CD14-positive monocyte (primary cell): ENCODE data around the gene CAMTA1. TPM values are rescaled to one million over a fixed set of nuclear protein-coding genes. Genes with fewer than 3 reads are reported as not detected.

Experiments used
- DNase-seq, 3 donors: peaks; one replicate each; pipeline ENCODE4 v3.0.0-alpha.2; 2011 to 2022
- H2AFZ ChIP-seq: 2 replicates; pipeline ENCODE4 v1.6.0; 2012; ENCODE audit warnings: mild to moderate bottlenecking, low read depth, low read length, inconsistent platforms; ENCODE audit not compliant: insufficient read depth, poor library complexity, severe bottlenecking
- H3K27ac ChIP-seq, 2 donors: 1 replicate in 1 of 2; 2 replicates in 1 of 2; pipeline ENCODE4 v1.5.1; 2012 to 2013; ENCODE audit warnings: low read length in 2 of 2, control low read depth in 1 of 2, inconsistent platforms in 1 of 2, low read depth in 1 of 2, mild to moderate bottlenecking in 1 of 2
- H3K27me3 ChIP-seq, 2 donors: one replicate each; pipeline versions ENCODE4 v1.6.0 to v1.6.1; 2011 to 2013; ENCODE audit warnings: low read length in 2 of 2; ENCODE audit not compliant: control insufficient read depth in 2 of 2, insufficient read depth in 2 of 2
- H3K36me3 ChIP-seq, 2 donors: replicated peaks in 1 of 2; 1 replicate in 1 of 2; 2 replicates in 1 of 2; pipeline versions ENCODE4 v1.5.1 to v1.6.1; 2012 to 2013; ENCODE audit warnings: low read length in 2 of 2, control low read depth in 1 of 2, inconsistent platforms in 1 of 2, mild to moderate bottlenecking in 1 of 2; ENCODE audit not compliant: insufficient read depth in 2 of 2, control insufficient read depth in 1 of 2
- H3K4me1 ChIP-seq, 2 donors: 1 replicate in 1 of 2; 2 replicates in 1 of 2; pipeline versions ENCODE4 v1.5.1 to v1.6.1; 2012 to 2013; ENCODE audit warnings: low read length in 2 of 2, control low read depth in 1 of 2, inconsistent platforms in 1 of 2, mild to moderate bottlenecking in 1 of 2, moderate library complexity in 1 of 2; ENCODE audit not compliant: insufficient read depth in 2 of 2, control insufficient read depth in 1 of 2
- H3K4me2 ChIP-seq: replicated peaks from 2 replicates; pipeline ENCODE3; 2012; ENCODE audit warnings: low read length, moderate library complexity, mild to moderate bottlenecking; ENCODE audit not compliant: poor library complexity, severe bottlenecking; ENCODE audit errors: extremely low read depth
- H3K4me3 ChIP-seq, 3 experiments: fragments of 200-600 bp in 1 of 3; sonication (generic) in 1 of 3; replicated peaks in 1 of 3; 1 replicate in 2 of 3; 2 replicates in 1 of 3; pipeline ENCODE4 v1.5.1; 2011 to 2013; ENCODE audit warnings: low read length in 3 of 3, mild to moderate bottlenecking in 3 of 3, control low read depth in 2 of 3, low read depth in 2 of 3, inconsistent platforms in 1 of 3, moderate library complexity in 1 of 3
- H3K79me2 ChIP-seq: 2 replicates; pipeline ENCODE4 v1.6.0; 2012; ENCODE audit warnings: mild to moderate bottlenecking, control low read depth, inconsistent platforms, low read length, moderate library complexity; ENCODE audit not compliant: insufficient read depth
- H3K9ac ChIP-seq: 2 replicates; pipeline ENCODE4 v1.6.0; 2017; ENCODE audit warnings: low read length, mild to moderate bottlenecking; ENCODE audit not compliant: insufficient read depth, poor library complexity, severe bottlenecking
- H3K9me3 ChIP-seq, 2 donors: replicated peaks in 1 of 2; 1 replicate in 1 of 2; 2 replicates in 1 of 2; pipeline versions ENCODE4 v1.5.1 to v1.6.1; 2012 to 2013; ENCODE audit warnings: low read length in 2 of 2, control low read depth in 1 of 2; ENCODE audit not compliant: control insufficient read depth in 1 of 2, insufficient read depth in 1 of 2
- H4K20me1 ChIP-seq: 2 replicates; pipeline ENCODE4 v1.6.0; 2012; ENCODE audit warnings: mild to moderate bottlenecking, low read length, control low read depth, moderate library complexity; ENCODE audit not compliant: insufficient read depth
- H3K27ac Mint-ChIP-seq, 7 donors: one replicate each; pipeline ENCODE4 v1.8.0; 2020; ENCODE audit warnings: mild to moderate bottlenecking in 7 of 7, mixed read lengths in 7 of 7, moderate library complexity in 6 of 7, inconsistent platforms in 2 of 7
- H3K27me3 Mint-ChIP-seq, 3 donors: one replicate each; pipeline ENCODE4 v1.8.0; 2021 to 2022; ENCODE audit warnings: low read depth in 3 of 3, mild to moderate bottlenecking in 3 of 3, mixed read lengths in 3 of 3, moderate library complexity in 3 of 3, inconsistent platforms in 1 of 3
- H3K36me3 Mint-ChIP-seq, 2 donors: one replicate each; pipeline ENCODE4 v1.8.0; 2020; ENCODE audit warnings: mixed read lengths in 2 of 2, inconsistent platforms in 1 of 2, mild to moderate bottlenecking in 1 of 2
- H3K4me1 Mint-ChIP-seq: one replicate; pipeline ENCODE4 v1.8.0; 2020; ENCODE audit warnings: mild to moderate bottlenecking, mixed read lengths
- H3K4me3 Mint-ChIP-seq, 2 donors: one replicate each; pipeline ENCODE4 v1.8.0; 2020; ENCODE audit warnings: mild to moderate bottlenecking in 2 of 2, mixed read lengths in 2 of 2, moderate library complexity in 1 of 2
- H3K9me3 Mint-ChIP-seq, 7 donors: one replicate each; pipeline ENCODE4 v1.8.0; 2020 to 2022; ENCODE audit warnings: mixed read lengths in 7 of 7, mild to moderate bottlenecking in 6 of 7, moderate library complexity in 6 of 7, inconsistent platforms in 2 of 7
- WGBS: methylation state at CpG from one replicate; pipeline ENCODE4 v1.1.5; 2013; ENCODE audit warnings: missing lambda C conversion rate; ENCODE audit not compliant: insufficient coverage; 5-methylcytosine and 5-hydroxymethylcytosine counted together
- intact Hi-C, 2 donors: fragments of 100-400 bp; cut with micrococcal nuclease; formaldehyde crosslinking; loops; one replicate each; pipeline versions ENCODE4 v1.15.0 to v1.15.1; 2023
- polyA plus RNA-seq, 3 donors: library from polyadenylated mRNA; depleted of rRNA in 1 of 3; unstranded in 2 of 3; stranded (reverse) in 1 of 3; fragments of 300-500 nt in 2 of 3; fragments of >200 nt in 1 of 3; fragmentation: Illumina TruSeq in 2 of 3; gene quantifications; 1 replicate in 2 of 3; 2 replicates in 1 of 3; pipeline ENCODE4 v1.2.3, GENCODE V29; 2012 to 2021
- TF ChIP-seq, protein P1 (sequence below): fragments of 200-600 bp; IDR thresholded peaks from one replicate; pipeline ENCODE4 v1.8.0; 2022; ENCODE audit warnings: antibody characterized with exemption, mild to moderate bottlenecking

Gene CAMTA1
- polyA plus RNA-seq, 3 donors, result 52.0 to 89.6 (median 78.3) TPM

DNA sequence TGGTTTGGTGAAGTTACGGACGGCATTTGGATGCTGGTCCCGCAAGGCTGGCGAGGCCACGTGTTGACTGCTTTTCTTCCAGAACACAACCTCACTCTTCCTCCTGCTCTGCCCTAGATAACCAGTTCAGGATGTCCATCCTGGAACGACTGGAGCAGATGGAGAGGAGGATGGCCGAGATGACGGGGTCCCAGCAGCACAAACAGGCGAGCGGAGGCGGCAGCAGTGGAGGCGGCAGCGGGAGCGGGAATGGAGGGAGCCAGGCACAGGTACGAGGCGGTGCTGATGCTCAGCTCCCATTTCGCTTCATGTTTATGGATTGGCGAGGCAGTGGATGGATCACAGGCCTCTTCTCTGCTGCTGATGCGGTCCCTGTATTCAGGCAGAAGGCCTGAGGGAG, 947.1 kb downstream of the CAMTA1 start:
- Histone ChIP-seq H3K27me3 (no peaks in the 10 kb centered on the region), H3K36me3 (no peaks in the 10 kb centered on the region), H3K4me2 (no peak overlapping the region), H2AFZ (no peak overlapping the region), H3K9ac (no peak overlapping the region), H3K9me3 (no peaks in the 10 kb centered on the region), H3K4me3 (no peak overlapping the region), H3K79me2 (no peaks in the 10 kb centered on the region), H4K20me1 (no peaks in the 10 kb centered on the region), H3K27ac (no peak overlapping the region), H3K4me1 (peaks cover 13 to 15% of the 10 kb centered on the region in 2 donors)
- WGBS, result 98% methylated on average over 10 of the region's 19 CpGs
- H3K4me1 Mint-ChIP-seq, result peaks cover 25% of the 10 kb centered on the region
- no peak for DNase-seq
- intact Hi-C loops, result no loop called here
- H3K27me3 Mint-ChIP-seq, result peaks cover 1 to 3% (median 1%) of the 10 kb centered on the region in 3 donors
- H3K4me3 Mint-ChIP-seq, result no peak overlapping the region
- H3K9me3 Mint-ChIP-seq, result peaks cover 0 to 3% (median 0%) of the 10 kb centered on the region in 7 donors
- H3K36me3 Mint-ChIP-seq, result no peaks in the 10 kb centered on the region
- H3K27ac Mint-ChIP-seq, result no peak overlapping the region
- TF ChIP-seq, protein P1, sequence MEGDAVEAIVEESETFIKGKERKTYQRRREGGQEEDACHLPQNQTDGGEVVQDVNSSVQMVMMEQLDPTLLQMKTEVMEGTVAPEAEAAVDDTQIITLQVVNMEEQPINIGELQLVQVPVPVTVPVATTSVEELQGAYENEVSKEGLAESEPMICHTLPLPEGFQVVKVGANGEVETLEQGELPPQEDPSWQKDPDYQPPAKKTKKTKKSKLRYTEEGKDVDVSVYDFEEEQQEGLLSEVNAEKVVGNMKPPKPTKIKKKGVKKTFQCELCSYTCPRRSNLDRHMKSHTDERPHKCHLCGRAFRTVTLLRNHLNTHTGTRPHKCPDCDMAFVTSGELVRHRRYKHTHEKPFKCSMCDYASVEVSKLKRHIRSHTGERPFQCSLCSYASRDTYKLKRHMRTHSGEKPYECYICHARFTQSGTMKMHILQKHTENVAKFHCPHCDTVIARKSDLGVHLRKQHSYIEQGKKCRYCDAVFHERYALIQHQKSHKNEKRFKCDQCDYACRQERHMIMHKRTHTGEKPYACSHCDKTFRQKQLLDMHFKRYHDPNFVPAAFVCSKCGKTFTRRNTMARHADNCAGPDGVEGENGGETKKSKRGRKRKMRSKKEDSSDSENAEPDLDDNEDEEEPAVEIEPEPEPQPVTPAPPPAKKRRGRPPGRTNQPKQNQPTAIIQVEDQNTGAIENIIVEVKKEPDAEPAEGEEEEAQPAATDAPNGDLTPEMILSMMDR, result no peak

DNA sequence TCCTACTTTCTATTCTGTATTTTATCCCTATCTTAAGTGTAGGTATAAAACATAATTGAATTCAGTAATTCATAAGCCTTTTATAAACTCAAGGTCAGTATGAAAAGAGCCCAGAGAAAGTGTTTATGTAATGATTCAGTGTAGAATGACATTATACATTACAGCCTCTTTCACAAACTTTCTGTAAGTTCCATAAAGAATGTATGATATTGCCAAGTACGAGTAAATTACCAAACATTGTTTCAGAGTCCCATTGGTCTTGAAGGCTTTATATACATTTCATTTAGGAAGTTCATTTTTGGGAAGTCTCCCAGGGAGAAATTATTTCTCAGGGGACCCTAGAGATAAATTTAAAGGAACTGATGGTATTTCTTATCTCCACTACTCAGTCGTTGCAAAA, 948.0 kb downstream of the CAMTA1 start:
- H3K4me3 ChIP-seq, result no peak overlapping the region
- H3K4me3 Mint-ChIP-seq, result no peak overlapping the region
- H3K9me3 Mint-ChIP-seq, result peaks cover 0 to 3% (median 0%) of the 10 kb centered on the region in 7 donors
- intact Hi-C loops, result no loop called here
- H3K4me2 ChIP-seq, result no peak overlapping the region
- no peak overlapping the region for H3K9ac ChIP-seq
- no CpG with 5 or more reads among the region's 2 CpGs for WGBS
- H3K27ac ChIP-seq, result no peak overlapping the region
- H3K4me1 ChIP-seq, result peaks cover 13 to 15% of the 10 kb centered on the region in 2 donors
- no peak overlapping the region for H2AFZ ChIP-seq
- TF ChIP-seq, protein P1, result no peak
- no peak for DNase-seq
- H3K79me2 ChIP-seq, result no peaks in the 10 kb centered on the region
- no peaks in the 10 kb centered on the region for H3K36me3 Mint-ChIP-seq
- H4K20me1 ChIP-seq, result no peaks in the 10 kb centered on the region
- no peak overlapping the region for H3K27ac Mint-ChIP-seq
- no peaks in the 10 kb centered on the region for H3K36me3 ChIP-seq
- H3K4me1 Mint-ChIP-seq, result peaks cover 25% of the 10 kb centered on the region
- H3K27me3 ChIP-seq, result no peaks in the 10 kb centered on the region
- peaks cover 1 to 3% (median 1%) of the 10 kb centered on the region in 3 donors for H3K27me3 Mint-ChIP-seq
- H3K9me3 ChIP-seq, result no peaks in the 10 kb centered on the region
